Measurements from ENCODE around the gene MATN1.

The MATN1 gene

DNA sequence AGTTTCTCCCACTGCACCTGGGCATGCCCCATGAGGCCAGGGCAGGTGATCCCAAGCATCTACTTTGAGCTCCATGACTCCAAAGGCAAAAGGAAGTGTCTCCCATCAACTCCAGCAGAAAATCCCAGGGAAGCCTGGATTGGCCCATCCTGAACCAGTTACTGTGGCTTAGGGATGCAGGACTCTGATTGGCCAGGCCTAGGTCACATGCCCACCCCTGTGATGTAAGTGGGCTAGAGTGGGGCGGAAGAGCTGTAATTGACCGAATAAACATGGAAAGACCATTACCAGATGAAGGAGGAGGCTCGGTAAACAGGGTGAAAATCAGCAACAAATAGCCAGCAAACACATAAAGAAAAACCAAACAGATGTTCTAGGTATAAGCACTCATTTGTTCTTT is 45.2 kb downstream of the MATN1 start:
- DNase-seq = no peak

DNA sequence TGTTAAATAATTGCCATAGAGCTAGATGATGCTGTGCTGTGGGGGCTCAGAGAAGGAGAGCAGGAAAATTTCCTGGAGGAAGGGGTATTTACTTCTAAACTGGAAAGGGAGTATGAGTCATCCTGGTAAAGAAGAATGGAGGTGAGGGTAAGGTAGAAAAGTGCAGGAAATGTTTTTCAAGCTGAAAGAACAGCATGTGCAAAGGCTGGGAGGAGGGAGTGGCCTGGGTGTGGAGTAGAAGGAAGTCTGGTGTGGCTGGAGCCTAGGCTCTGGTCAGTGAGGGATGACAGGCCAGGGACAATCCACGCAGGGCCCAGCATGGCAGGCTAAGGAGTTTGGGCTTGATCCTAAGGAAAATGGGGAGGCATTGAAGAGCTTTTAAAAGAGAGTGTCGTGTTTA is 45.9 kb downstream of the MATN1 start:
- DNase-seq = no peak

DNA sequence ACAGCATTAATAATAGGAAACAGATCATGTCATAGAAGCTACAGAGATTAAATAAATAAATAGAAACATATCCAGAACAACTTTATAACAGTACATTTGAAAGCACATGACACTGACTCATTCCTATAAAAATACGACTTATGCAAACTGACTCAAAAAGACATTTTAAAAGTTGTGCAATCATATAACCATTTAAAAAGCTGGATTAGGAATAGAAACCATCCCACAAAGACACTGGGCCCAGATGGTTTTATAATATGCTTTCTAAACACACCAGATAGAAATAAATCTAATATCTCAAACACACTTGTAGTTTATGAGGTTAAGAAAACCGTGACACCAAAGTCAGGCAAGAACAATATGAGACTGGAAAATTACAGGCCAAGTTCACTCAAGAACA is 47.6 kb downstream of the MATN1 start:
- DNase-seq = no peak

DNA sequence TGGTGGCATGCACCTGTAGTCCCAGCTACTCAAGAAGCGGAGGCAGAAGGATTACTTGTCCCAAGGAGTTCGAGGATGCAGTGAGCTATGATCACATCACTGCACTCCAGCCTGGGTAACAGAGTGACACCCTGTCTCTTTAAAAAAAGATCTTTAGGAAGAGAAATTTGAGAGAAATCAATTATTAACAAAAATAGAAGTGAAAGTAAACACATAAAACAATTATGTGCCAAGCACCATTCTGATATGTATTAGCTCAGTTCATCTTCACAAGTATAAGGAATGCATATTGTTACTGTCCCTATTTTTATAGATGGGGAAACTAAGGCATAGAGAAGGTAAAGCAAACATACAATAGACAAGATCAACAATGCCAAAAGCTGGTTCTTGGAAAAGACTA is 48.1 kb downstream of the MATN1 start:
- no peak for DNase-seq

DNA sequence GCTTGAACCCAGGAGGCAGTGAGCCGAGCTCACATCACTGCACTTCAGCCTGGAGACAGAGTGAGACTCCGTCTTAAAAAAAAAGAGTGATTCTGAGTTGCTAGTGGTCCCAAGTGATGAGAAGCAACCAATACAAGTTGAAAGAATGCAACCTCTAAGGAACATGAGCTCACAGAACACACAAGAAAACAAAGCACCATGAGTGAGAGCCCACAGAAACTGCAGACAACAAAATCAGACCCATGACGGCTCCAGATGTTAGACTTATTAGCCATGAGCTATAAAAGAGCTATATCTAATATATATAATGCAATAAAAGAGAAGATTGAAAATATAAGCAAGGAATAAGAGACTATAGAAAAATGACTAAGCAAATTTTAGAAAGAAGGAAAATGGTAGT is 50.0 kb downstream of the MATN1 start:
- no peak for DNase-seq

DNA sequence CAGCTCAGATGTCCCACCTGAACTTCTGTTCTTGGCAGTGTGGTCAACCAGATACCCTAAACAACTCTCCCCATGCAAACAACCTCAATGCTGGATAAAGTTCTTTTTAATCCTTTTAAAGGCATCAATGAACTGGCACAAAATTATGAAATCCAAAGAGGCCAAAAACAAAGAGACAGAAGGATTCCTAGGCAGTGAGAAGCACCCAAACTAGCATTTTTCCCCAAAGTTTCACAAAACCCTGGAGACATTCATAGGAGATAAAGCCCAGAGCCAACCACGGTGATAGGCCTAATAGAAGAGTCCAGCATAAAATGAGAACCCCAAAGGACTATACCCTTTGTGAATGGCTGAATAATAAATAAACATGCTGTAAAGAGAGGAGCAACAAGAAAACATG is 50.7 kb downstream of the MATN1 start:
- DNase-seq = no peak

DNA sequence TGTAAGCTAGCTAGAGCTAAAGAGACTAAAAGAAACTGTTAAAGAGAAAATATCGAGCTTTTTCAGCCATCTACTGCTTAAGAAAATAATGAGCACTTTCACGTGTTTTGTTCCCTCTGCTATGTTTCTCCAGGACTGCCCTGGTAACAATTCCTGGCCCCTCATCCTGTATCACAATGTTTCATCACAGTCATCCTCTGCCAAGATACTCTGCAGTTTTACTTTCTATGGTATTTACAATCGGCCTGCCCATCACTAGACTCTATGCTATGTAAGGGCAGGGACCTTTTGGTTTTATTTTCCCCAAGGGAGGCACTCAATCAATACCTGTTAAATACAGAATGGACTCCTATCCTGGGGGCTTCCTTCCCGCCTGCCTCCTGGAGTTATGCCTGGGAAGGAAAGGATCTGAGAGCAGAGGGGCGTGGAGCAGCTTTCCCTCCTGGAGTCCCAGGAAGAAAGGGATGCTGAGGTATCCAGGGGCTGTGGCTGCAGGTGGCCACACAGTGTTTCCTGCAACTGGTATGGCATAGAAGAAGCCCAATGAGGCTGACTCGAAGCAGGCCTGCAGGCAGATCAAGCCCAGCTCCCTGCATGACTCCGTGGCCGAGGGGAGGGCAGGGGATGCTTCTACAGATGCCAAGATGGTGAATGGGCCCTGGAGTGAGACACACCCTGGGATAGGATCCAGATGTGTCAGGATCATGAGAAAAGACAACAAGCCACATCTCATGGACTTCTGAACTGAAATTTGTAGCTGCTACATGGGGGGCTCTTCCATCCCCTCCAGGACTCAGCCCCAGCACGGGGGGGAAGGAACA is 52.9 kb downstream of the MATN1 start:
- DNase-seq = no peak

DNA sequence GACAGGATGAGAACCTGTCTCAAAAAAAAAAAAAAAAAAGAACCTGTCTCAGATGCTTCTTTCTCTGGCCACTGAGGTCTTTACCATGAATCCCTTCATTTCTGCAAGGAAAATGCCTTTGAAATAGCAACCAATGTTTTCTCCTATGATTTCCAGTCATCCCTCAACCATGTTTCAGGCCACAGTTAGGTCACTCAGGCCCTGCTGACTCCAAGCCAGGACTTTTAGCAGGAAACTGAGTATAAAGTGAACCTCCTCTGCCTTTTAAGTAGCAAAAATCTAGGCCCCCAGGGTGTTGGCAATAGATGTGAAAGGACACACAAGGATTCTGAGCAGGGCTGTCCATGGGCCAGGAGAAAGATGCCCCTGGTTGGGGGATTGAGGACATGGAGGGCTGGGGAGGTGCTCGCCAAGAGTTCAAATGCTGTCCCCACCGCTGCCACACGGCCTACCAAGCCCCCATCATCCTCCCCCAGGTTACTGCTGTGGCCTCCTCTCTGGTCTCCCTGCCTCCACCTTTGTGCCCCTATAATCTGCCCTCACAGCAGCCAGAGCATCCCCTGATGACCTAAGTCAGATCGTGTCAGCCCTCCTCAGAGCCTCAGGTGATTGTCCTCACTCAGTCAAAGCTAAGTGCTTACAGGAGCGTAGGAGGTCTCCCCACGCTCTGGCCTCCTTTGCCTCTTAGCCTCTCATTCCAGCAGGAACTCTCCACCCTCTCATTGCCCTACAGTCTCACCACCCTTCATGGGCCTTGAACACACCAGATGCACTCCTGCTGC is 54.6 kb downstream of the MATN1 start:
- DNase-seq = no peak

DNA sequence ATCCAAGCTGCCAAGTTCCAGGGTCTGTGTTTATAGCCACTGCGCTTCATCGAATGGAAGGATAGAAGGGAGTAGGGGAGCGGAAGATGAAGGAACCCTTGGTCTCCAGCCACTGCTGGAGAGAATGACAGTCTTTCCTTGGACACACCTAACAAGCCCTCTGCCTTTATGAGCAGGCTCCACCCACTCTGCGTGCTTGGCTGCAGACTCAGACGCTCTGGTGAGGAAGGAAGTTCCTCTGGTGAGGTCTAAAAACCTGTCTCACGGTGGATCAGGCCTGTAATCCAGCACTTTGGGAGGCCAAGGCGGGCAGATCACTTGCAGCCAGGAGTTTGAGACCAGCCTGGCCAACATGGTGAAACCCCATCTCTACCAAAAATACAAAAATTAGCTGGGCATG is 55.4 kb downstream of the MATN1 start:
- no peak for DNase-seq

DNA sequence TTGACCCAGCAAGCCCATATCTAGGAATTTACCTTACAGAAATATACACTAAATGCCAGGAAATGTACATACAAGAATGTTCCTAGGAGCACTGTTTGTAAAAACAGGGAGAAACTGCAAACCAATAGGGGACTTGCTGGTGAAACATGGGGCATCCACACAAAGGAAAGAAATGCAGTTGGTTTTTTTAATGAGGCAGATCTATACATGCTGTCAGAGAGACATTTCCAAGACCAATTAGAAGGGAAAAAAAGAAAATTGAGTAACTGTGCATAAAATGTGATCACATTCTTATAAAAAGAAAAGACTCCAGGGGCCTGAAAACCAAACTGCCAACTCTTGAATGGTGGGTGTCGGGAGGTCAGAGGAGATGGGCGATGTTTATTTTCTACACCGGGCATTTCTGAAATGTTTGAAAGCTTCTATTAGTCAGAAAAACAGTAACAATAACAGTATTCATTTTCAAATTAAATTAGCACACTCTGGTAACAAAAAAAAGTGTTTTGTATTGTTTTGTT is 56.6 kb downstream of the MATN1 start:
- DNase-seq = no peak

DNA sequence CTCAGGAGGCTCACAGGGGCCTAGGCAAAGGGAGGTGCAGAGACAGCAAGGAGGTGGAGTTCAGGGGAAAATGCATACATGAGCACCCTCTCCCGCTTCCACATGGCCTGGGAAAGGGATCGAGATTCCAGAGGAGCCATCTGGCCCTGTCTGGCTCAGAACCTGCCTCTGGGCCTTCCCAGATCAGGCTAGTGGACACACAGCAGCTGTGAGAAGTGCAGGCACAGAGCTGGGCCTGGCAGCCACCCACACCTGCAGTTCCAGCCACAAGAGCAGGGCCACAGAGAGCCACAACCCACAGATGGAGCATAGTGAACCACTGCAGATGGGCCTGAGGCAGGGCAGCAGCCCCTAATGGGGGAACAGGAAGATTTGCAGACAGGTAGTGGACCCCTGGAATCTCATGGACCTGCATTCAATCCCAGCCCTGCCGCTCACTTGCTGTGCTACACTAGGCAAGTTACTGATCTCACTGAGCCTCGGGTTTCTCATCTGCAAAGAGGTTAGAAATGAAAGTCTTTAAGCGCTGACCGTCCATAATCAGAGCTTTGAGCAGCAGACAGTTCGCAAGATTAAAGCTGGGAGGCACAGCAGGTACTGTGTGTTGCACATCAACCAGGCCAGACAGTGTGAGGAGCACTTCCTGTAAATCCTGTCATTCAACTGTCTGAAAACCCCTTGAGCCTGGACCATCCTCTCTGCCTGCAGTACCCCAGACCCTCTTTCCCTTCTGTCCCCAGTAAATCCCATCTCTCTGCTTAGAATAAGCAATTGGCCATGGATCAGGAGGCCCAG is 58.0 kb downstream of the MATN1 start:
- DNase-seq = no peak

DNA sequence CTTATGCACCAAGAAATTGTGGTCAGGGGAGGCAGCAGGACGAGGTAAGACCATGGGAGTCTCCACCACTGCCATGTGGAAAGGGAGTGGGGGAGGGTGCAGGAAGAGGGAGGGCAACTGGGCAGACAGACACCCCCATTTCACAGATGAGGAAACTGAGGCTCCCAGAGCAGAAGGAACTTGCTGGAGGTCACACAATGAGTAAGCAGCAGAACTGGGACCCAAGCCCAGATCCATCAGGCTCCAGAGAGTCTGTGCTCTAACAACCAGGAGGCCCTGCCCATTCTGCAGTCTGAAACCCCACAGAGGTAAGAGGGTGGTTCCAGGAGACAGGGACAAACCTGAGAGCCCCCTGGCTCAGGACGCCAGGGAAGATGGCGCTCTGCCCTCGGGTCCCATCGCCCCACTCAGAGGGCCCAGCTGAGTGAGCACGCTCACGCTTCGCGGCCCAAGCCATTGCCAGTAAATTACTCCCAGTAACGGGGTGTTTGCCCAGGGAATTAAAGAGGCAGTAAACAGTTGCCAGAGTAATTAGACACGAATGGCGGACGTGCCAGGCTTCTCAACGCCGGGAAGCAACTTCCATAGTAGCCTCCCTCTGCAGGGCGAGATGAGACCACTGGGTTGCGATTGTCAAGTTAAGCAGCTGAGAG is 59.2 kb downstream of the MATN1 start:
- DNase-seq = no peak

DNA sequence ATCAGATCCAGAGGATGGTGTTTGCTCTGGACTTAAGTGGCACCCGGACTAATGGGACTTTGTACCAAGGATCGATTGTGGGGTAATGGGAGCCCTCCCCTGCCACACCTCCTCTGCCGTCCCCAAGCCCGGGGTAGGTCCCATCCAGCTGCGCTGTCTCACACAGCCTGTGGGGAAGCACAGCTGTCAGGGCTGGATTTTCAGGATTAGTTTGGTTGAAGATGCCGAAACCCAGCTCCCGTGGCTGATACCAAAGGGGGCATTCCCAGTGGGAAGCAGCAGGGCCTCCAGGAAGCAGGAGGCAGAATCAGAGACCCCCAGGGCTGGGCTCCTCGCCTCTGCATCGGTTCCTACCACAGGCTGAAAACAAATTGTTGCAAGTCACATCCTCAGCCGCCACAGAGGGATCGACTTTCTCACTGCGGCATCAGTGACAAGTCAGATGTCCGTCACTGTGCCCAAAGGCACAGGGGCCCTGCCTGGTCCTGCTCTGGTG is 59.7 kb downstream of the MATN1 start:
- DNase-seq = no peak

DNA sequence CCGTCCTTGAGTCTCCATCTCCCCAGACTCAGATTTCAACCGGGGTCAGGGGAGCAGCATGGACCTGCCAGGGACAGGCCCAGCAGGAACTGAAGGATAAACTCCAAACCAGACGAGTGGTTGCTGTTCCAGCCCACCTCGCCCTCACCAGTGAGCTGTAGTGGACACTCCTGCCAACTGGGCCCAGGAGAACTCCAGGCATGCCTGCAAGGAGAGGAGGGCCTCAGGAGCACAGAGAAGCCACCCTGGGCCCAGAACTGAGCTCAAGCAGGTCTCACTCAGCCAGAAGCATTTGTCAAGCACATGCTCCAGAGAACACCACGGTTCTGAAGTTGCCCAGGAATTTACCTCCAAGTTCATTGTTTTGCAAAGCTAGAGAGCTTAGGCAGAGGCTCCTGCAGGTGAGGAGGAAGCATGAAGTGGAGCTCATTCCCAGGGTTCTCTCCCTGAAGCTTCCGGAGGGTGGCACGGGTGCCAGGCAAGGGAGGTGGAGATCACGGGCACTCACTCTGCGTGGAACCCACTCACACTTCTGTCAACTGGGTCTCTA is 61.0 kb downstream of the MATN1 start:
- no peak for DNase-seq

DNA sequence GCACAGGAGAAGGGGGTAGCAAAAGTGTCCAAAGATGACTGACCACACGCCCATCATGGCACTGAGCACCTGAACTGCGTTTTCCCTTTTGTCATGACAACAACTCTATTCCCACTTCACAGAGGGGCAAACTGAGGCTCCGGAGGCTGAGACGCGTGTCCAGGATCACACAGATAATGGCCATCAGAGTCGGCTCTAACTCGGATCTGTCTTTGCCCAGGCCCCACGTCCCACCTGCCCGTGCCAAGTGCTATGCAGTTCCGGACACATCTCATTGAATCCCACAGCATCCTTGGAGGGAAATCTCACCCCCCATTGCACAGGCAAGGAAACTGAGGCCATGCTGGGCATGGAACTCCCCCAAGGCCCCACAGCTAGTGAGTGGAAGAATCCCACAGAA is 62.1 kb downstream of the MATN1 start:
- DNase-seq = no peak

Measured in NCI-H2171 treated with DMSO at 0.1 percent for 48 hours (cell line).